ENCODE measurements around the gene ING3.

ING3 gene

DNA sequence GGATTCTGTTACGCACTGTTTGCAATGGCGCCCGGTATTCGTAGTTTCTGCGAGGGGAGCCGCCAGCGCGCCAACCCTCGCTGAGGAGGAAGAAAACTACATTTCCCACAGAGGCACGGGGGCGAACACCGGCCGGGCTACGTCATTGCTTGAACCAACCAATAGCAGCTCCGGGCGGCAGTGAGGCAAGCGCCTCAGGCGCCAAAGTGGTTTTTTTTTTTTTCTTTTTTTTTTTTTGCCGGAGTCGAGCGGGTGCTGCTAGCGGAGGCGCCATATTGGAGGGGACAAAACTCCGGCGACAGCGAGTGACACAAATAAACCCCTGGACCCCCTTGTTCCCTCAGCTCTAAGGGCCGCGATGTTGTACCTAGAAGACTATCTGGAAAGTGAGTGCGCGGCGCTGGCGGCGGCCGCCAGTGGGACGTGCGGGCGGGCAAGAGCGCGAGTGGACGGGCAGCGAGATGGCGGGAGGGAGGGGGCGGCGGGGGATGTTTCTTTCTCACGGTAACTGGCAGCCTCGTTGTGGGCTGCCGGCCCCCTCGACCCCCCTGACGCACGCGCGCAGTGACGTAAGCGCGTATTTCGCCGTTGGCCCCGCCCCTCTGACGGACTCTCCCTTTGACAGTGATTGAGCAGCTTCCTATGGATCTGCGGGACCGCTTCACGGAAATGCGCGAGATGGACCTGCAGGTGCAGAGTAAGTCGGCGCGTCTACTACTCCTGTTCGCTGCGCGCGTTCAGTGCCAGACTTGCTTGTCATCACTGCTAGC, at the start of gene ING3:
Gene ING3, plus strand, starts transcription at position 239 of the 770 bp plus-strand sequence. Its CDS starts 120 bp downstream, at position 359.
- DNase-seq: peak; percentile 93

GRCh38 chr7:120915314-120916105, 35.1 kb upstream of the ING3 start:
- no peak for DNase-seq

DNA sequence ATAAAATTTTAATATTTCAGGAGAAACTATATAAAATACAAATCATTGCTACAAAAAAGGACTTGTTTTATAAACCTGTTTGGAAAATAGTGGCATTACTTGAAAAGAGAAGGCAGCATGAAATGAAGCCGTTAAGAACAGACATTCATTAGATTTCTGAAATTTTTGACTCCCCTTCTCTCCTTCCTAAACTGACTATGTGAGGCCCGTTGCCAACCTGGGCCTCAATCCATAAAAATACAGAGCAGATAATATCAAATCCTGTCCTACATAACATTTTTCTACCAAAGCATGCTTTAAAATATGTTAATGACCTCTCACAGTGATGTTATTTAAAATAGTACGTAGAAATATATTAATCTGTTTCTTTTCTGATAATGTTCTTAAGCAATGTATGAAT, 34.5 kb upstream of the ING3 start:
- DNase-seq: no peak

DNA sequence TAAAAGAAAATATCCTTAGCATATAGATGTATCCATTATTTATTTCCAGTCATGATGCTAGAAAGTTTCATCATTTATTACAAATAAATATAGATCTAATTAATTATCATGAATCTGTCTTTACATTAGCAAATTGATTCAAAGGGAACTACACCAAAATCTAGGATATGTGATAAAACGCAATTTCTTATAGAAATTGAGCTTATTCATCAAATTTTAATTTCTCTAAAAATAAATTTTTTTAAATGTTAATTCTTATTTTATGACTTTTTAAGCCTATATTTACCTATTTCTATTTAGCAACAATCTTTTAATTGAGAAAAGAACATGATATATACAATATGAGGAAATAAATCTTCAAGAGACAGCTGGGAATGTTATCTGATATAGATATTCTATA, 34.0 kb upstream of the ING3 start:
- no peak for DNase-seq

DNA sequence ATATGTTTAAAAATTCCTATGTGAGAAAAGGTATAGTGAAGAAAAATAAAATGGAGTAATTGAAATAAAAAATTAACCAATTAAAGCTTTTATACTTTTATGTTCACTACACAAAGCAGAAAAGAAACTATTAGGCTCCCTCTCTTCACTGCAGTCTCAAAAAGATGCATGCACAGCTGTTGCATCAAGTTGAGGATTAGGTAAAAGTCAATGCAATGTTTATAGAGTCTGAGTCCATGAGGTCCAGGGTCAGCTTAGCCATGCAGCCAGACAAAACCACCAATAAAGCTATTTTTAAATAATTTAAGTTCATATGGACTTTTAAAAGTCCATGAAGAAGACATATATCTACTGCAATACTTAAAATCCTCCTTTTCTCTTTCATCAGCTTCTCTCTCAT, 31.1 kb upstream of the ING3 start:
- no peak for DNase-seq

- DNase-seq: no peak
Measured at GRCh38 chr7:120920034-120920433, 30.5 kb upstream of the ING3 start.

- DNase-seq: no peak
Measured at GRCh38 chr7:120920591-120921274, 29.8 kb upstream of the ING3 start.

DNA sequence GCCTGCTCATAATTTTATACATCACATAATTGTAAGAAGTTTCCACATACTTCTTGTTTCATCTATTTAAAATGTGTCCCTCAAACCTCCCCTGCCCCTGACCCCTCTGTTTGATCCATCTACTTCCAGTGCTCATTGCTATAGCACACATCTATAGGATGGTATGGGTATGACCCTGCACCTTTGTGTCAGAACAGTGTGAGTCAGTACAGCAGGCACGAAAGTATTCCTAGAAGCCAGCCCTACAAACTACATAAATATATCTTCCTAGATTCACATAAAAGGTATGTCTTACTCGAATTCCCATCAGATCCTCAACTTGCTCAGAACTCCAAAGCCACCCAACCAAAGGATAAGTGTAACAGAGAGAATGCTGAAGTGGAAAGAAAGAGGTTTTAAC, 25.7 kb upstream of the ING3 start:
- DNase-seq: no peak

- no peak for DNase-seq
Measured at GRCh38 chr7:120925392-120925791, 25.2 kb upstream of the ING3 start.

GRCh38 chr7:120926943-120927346, 23.6 kb upstream of the ING3 start:
- DNase-seq: no peak

GRCh38 chr7:120927454-120928103, 23.0 kb upstream of the ING3 start:
- no peak for DNase-seq

DNA sequence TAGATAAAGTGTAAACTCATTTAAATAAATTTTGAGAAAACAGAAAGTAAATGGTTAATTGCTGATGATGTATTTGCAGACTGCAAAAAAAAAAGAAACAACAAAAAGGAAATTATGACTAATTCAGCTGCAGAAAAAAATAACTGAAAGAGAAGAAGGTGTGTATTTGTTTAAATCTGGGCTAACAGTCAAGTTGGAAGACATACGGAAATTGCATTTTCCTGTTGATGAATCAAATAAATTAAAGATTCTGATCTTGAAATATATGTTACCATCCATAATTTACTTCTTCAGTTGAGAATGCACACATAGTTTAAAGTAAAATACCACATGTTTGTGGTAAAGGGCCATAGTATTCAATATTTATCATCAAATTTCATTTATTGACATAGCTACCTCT, 19.3 kb upstream of the ING3 start:
- DNase-seq: no peak

DNA sequence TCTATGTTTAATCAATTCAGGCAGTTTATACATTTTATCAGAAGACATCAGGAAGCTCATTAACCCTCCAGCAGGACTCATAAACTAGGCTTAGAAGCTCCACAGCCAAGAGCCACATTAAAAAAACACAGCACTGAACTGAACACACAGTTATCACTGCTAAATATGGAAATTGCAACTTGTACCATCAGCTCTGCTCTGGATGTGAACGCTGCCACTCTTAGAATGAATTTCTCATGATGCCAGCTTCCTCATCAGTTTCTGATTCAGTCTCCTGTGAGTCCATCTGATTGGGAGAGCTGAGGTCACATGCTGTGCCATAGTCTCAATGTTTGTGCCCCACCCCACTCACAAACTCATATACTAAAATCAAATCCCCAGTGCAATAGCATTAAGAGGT, 17.1 kb upstream of the ING3 start:
- DNase-seq: no peak

DNA sequence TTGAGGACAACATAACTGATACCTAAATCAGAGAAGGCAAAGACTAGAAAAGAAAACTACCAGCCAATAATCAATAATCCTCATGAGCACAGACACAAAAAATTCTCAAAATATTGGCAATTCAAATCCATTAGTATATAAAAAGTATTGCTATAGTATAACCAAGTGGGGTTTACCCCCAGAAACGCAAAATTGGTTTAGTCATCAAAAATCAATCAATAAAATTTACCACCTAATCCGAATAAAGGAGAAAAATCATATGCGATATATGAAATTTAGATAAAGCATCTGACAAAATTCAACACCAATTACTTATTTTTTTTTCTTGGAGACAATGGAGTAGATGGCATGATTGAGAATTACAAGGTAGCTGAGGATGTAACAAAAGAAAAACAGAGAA, 11.2 kb upstream of the ING3 start:
- DNase-seq: no peak

DNA sequence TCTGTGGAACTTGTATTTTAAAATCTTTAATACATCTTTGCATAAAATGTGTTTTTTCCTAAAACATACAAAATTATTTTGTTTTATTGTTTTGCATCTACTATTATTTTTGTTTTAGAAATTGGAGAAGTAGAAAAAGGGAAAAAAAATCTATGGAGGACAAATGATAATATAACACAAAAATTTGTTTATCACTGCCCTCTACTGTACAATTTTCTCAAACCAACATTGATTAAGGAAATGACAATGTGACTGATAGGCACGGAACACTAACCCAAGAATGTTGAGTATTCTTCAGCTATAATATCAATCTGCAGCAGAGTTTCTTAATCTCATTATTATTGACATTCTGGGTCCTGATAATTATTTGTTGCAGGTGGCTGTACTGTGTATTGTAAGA, 9.5 kb upstream of the ING3 start:
- no peak for DNase-seq

DNA sequence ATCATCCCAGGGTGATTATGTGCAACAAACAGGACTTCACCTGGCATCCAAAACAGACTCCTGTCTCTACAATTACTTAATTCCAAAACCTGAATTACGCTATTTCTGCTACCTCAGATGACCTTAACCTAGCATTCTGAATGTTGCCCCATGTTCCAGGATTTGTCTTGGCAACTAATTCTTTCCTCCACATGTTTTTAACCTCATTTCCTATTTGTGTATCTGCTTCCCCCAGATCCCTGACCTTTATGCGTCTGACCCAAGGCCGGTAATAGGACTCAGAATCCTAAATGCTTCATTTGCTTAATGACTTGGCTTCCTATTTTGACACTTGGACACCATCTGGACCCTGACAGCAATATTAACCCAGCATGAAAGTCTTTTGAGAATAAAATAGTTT, 8.7 kb upstream of the ING3 start:
- no peak for DNase-seq

- DNase-seq: no peak
Measured at GRCh38 chr7:120942861-120943260, 7.7 kb upstream of the ING3 start.

- DNase-seq: no peak
Measured at GRCh38 chr7:120944826-120945562, 5.6 kb upstream of the ING3 start.

DNA sequence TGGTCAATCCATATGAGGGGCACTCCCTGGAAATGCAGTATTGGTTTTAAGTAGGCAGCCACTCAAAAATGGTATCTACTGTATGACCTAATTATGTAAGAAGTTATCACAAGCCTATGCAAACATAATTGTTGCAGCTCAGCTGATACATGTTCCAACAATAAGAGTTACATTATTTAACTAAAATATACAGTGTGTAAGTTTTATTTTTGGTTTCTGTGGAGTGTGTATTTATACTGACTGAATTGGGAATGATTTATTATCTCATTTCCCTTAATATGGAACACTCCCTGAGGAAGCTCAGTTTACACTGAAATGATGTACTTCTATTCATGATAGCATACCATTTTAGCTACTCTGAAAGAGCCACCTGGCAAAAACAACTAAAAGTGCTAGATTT, 2.6 kb upstream of the ING3 start:
- no peak for DNase-seq

GRCh38 chr7:120949393-120949911, 1.1 kb upstream of the ING3 start:
- DNase-seq: no peak

DNA sequence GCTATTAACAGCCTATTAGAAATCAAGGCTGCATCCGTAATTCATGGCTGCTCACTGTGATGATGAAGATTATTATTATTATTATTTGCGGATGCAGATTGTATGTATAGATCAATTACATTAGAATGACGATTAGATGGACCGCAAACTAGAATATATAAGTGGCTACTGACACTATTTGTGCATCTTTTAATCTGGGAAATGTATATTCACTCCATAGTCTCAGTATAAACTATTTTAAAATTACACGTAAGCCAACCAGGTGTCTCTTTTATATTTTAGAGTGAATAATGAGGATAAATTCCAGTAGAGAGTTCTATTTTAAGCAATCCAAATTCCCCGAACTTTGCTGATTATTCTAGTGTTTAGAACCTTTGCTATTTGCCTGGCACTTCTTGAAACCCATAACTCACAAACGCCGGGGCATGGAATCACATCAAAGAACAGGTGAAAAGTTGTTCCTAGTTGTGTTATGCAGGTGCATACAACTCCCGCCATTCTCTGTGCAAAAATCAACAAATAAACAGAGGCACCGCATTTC, 509 bp upstream of the ING3 start:
- no peak for DNase-seq

DNA sequence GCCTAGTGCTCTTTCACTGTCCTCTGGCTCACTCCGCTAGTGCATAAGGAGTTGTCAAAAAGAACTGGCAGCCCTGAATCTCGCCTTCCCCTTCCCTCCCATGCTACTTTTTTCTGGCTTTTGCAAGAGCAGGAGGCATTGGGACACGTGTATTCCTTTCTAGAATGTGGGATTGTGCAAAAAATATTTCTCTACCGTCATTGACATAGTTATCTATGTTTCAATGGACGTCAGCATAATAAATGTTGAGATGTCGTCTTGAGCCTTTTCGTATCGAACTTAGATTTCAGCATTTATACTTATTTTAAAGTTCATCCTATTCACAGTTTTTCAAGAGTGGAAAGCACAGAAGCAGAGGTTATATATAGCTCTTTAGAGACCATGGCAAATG, 727 bp downstream of the ING3 start:
- no peak for DNase-seq

All from DMS79 (cell line).